HCT116 (cell line): ENCODE measurements around the gene FAR1.

Experiments
- EZH2 ChIP-seq: fragments of 200-600 bp; sonication (generic); IDR thresholded peaks from 2 replicates; pipeline ENCODE4 v1.6.1; 2017; ENCODE audit warnings: antibody characterized with exemption, mixed run types
- JUND ChIP-seq: IDR thresholded peaks from 2 replicates; pipeline ENCODE4 v1.6.1; 2012
- POLR2A ChIP-seq: IDR thresholded peaks from 2 replicates; pipeline ENCODE4 v1.7.0; 2011; ENCODE audit warnings: borderline replicate concordance; ENCODE audit not compliant: insufficient read depth, insufficient read length; ENCODE audit errors: extremely low read depth
- RAD21 ChIP-seq: IDR thresholded peaks from 2 replicates; pipeline ENCODE4 v1.6.1; 2012; ENCODE audit warnings: low read depth, mild to moderate bottlenecking
- SRF ChIP-seq: IDR thresholded peaks from 2 replicates; pipeline ENCODE4 v1.6.1; 2012; ENCODE audit warnings: low read depth
- YY1 ChIP-seq: IDR thresholded peaks from 2 replicates; pipeline ENCODE4 v1.6.1; 2011; ENCODE audit warnings: low read length, low read depth, moderate library complexity, mild to moderate bottlenecking; ENCODE audit not compliant: insufficient replicate concordance; ENCODE audit errors: extremely low read depth
- ZBTB33 ChIP-seq: IDR thresholded peaks from 2 replicates; pipeline ENCODE4 v1.6.1; 2011; ENCODE audit warnings: mild to moderate bottlenecking, low read length, moderate library complexity; ENCODE audit not compliant: insufficient replicate concordance; ENCODE audit errors: extremely low read depth
- TF ChIP-seq, protein P1 (sequence below), 3 experiments: fragments of 200-600 bp in 1 of 3; sonication (generic) in 1 of 3; IDR thresholded peaks in 2 of 3; conservative IDR thresholded peaks in 1 of 3; 2 replicates each; pipeline ENCODE4 v1.5.1; 2012 to 2017; ENCODE audit warnings: low read depth in 2 of 3, low read length in 2 of 3, antibody characterized with exemption in 1 of 3, borderline replicate concordance in 1 of 3, control low read depth in 1 of 3, mild to moderate bottlenecking in 1 of 3, mixed read lengths in 1 of 3, mixed run types in 1 of 3, moderate library complexity in 1 of 3; ENCODE audit not compliant: insufficient read depth in 1 of 3

DNA sequence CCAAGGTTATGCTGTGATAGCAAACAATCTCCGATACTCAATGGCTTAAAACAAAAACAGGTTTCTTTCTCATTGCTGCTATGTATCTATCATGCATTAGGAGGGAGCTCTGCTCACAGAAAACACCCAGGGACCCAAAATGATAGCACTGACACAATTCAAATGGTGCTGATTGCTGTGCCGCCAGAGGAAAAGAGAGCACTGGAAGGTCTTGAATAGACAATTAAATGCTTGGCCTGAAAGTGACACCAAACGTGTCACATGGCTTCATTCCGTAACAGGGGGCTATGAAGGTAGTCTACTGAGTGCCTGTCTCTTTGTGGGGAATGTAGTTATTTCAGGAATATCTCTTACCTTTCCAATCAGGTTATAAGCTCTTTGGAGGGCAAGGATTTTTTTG lies 94.2 kb downstream of the FAR1 start:
- no peak for TF ChIP-seq POLR2A
- TF ChIP-seq EZH2: no peak
- TF ChIP-seq, protein P1, sequence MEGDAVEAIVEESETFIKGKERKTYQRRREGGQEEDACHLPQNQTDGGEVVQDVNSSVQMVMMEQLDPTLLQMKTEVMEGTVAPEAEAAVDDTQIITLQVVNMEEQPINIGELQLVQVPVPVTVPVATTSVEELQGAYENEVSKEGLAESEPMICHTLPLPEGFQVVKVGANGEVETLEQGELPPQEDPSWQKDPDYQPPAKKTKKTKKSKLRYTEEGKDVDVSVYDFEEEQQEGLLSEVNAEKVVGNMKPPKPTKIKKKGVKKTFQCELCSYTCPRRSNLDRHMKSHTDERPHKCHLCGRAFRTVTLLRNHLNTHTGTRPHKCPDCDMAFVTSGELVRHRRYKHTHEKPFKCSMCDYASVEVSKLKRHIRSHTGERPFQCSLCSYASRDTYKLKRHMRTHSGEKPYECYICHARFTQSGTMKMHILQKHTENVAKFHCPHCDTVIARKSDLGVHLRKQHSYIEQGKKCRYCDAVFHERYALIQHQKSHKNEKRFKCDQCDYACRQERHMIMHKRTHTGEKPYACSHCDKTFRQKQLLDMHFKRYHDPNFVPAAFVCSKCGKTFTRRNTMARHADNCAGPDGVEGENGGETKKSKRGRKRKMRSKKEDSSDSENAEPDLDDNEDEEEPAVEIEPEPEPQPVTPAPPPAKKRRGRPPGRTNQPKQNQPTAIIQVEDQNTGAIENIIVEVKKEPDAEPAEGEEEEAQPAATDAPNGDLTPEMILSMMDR (IDR thresholded peaks at IDR 0.05 in 2 of 3, conservative IDR thresholded peaks at IDR 0.05 in 1 of 3; ENCODE audit: borderline replicate concordance in 1 of 3, insufficient read depth in 1 of 3, low read depth in 2 of 3, low read length in 2 of 3): no peak
- no peak for TF ChIP-seq RAD21
- no peak for TF ChIP-seq SRF
- TF ChIP-seq JUND: no peak
- no peak for TF ChIP-seq ZBTB33
- TF ChIP-seq YY1: no peak
